ENCODE results near the gene POR. TPM values are rescaled to one million over a fixed set of nuclear protein-coding genes. Genes with fewer than 3 reads are reported as not detected.

POR gene
- polyA plus RNA-seq, 1 donor: 40.5 TPM

GRCh38 chr7:75916685-75917634 lies 2.0 kb downstream of the POR start:
- DNase-seq: no peak

DNA sequence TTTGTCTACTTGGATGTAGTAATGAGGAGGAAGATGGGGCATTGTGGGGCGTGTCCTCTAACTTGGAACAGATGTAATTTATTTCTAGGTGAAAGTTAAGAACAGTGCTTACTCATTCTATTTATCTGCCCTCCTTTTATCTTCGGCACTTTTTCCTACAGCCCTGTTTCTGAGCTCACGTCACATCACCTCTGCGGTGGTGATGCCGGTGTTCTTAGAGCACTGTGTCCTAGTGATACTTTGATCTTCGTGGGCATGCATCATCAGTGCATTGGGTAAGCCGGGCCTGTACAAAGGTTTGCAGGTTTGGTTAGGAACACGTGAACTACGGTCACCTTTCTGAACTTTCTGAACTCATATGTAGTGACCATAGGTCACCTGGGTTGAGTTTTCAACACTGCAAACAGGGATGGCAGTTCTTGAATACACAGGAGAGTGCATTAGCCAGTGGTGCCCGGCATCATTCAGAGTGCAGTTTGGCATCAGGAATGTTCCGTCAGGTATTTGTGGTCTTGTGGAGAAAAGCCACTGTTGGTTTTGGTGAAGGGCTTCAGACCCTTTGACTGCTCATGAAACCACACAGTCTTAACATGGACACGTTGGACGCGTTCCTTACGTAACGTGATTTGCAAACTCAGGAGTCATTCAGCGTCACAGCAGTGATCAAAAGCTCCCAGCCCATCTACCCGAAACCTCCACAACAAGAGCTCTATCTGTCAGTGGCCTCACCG lies 5.6 kb downstream of the POR start:
- DNase-seq: no peak

- DNase-seq: no peak
Observed at GRCh38 chr7:75921479-75921878, 6.5 kb downstream of the POR start.

DNA sequence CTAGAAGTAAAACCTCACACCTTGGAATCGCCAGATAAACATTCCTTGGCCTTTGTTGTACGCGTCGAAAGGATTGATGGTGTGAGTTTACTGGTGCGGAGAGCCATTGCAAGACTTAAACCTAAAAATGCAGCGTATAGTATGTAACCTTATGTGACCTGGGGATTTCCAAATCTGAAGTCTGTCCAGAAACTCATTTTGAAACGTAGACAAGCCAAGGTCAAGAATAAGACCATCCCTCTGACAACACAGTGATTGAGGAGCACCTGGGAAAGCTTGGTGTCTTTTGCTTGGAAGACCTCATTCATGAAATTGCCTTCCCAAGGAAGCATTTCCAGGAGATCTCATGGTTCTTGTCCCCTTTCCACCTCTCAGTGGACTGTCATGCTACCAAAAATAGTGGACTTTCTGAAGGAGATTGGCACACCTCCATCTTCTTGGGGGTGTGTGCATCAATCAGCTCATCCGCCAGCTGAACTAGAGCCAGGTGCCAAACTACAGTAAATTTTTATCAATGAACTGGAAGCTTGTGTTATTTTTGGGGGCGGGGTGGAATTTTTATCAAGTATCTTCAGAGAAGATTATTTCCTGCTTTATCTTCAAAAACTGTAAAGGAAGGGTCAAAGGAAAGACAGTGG lies 8.1 kb downstream of the POR start:
- DNase-seq: no peak

DNA sequence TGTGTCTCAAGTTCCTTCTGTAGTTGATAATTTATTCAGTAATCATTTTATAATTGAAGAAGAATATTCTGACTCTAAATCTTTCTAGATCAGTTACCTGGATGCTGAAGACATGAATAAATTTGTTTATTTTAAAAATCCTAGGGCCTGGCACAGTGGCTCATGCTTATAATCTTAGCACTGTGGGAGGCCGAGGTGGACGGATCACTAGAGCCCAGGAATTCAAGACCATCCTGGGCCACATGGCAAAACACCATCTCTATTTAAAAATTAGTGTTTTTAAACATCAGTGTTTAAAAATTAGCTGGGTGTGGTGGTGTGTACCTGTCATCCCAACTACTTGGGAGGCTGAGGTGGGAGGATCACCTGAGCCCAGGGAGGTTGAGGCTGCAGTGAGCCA lies 9.3 kb downstream of the POR start:
- no peak for DNase-seq

DNA sequence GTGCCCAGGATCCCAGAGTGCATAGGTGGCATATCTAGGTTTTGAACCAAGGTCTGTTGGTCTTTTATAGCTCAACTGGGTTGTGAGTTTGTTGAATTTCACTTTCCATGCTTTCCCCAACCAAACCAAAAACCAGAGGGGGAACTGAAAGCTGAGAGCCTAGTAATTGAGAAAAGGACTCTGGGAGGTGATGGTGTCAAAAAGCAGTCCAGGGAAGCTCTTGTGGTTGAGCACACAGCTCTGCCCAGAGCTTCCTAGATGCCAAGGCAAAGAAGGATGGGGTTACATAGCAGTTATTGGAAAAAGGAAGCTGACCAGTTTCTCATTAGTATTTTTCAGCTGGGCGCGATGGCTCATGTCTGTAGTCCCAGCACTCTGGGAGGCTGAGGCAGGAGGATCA lies 9.9 kb downstream of the POR start:
- DNase-seq: no peak

GRCh38 chr7:75925717-75926435 lies 10.9 kb downstream of the POR start:
- DNase-seq: no peak

- DNase-seq: no peak
Observed at GRCh38 chr7:75928568-75928914, 13.6 kb downstream of the POR start.

DNA sequence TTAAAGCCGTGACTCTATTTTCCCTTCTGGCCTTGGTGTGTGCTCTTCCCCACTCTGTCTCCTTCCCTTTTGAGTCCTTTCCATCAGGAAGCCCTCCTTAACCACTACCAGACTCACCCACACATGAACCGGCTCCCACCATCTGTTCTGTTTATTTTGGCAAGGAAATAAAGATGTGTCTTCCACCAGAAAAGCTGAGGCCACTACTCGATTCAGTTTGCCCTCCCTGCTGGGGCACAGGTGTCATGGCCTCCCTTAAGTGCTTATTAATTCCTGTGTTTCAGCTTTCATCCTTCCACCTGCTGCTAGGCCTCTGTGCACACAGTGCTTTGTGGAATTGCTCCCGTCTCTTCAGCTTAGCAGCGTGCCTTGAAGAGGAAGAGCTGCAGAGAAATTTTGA lies 16.7 kb downstream of the POR start:
- no peak for DNase-seq

- no peak for DNase-seq
Observed at GRCh38 chr7:75937958-75938786, 23.2 kb downstream of the POR start.

DNA sequence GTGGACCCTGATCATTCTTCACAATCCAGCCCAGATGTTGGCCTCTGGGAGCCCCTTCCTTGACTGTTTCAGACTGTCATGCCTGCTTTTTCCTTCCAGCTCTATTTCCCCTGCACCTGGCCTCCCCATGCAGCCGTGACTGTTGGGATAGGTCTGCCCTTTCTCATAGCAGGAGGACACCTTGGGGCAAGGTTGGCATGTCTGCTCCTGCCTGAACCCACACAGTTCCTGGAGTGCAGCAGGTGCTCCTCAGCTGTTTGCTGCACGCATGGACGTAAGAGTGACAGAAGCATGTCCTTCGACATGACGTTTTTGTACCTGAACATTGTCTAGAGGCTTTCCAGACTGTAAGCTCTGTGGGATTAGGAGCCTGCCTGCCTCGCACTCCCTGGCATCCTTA lies 24.0 kb downstream of the POR start:
- DNase-seq: no peak

DNA sequence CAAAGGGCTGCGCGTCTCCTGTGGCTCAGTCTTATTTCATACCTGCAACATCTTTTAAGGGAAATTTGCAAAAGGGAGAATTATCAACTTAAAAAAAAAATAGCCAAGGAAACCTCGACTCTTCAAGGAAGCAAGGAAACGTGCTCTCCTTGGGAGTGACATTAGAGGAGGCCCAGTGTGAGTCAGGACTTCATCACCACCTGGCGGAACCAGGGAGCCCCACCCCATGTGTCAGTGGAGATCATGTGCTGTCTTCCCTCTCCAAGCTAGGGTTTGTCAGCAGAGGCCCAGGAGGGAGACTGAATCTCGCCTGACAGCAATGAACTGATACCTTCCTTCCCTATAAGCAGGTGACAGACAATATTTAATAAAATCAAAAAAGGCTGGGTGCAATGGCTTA lies 28.9 kb downstream of the POR start:
- no peak for DNase-seq

DNA sequence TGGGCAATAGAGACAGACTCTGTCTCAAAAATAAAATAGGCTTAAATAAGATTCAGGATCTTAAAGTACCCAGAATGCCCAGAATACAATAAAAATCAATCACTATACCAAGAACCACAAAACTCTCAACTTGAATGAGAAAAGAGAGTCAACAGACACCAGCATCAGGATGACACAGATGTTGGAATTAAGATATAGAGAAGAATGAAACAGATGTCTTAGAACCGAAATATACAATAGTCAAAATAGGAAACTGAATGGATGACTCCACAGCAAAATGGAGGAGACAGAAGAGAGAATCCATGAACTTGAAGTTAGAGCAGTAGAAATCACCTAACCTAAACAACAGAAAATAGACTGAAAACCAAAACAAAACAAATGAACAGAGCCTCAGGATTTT lies 29.6 kb downstream of the POR start:
- no peak for DNase-seq

- no peak for DNase-seq
Observed at GRCh38 chr7:75945297-75946168, 30.6 kb downstream of the POR start.

DNA sequence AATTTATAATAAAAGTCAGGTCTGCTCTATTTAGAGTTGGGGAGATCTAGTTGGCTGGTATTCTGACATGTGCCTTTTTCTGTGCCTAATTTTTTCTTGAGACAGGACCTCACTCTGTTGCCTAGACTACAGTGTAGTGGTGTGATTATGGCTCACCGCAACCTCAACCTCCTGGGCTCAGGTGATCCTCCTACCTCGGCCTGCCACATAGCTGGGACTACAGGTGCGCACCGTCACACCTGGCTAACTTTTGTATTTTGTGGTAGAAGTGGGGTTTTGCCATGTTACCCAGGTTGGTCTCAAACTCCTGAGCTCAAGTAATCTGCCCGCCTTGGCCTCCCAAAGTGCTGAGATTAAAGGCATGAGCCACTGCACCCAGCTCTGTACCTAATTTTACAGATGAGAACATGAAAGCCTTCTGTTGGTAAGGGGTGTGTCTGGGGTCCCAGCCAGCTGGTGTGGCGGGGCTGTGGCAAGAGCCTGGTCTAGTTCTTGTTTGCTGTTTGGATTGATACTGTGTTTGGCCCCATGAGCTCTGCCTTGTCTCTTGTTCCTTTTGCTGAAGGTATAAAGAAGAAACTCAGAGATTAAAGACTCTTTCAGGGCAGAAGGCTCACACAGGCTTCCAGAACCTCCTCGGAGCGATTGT lies 31.4 kb downstream of the POR start:
- no peak for DNase-seq

- no peak for DNase-seq
Observed at GRCh38 chr7:75948179-75948578, 33.2 kb downstream of the POR start.

DNA sequence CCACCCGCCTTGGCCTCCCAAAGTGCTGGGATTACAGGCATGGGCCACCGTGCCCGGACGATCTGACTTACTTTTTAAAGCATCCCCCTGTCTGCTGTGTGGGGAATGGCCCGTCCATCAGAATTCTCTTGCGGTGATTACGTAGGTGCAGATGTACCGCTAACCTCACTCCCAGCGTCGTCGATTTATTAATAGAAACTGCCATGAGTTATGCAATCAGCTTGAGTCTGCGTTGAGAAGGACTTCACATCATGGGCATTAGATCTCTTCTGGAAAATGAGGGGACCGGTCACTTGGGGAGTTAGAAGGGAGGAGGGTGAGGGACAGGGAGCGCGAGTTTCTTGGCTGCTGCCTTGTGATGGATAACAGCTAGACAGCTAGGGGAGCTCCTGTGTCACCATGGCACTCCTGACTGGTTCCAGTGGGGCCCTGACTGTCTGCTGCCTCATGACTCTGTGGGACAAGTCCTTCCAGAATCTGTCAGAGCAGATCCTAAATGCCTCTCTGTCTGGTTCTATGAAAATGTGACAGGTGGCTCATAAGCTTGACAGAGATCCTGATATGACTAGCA lies 35.2 kb downstream of the POR start:
- no peak for DNase-seq

DNA sequence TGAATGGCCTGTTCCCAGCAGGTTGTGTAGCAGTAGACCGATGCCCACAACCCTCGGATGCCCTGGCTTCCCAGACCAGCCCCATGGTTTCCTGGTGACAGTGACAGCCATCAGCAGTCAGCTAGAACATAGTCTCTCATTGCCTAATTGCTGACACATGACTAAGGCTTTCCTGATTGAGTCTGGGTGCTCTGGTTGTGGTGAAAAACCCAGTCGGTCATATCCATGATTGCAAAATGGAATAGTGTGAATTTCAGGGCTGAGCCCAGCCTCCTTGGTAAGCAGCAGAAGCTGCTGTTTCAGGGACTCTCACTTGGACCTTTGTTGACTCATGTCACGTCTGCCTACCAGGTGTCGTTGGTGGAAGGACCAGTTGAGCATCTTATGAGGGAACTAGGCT lies 36.6 kb downstream of the POR start:
- DNase-seq: no peak

GRCh38 chr7:75953431-75953830 lies 38.5 kb downstream of the POR start:
- DNase-seq: no peak

DNA sequence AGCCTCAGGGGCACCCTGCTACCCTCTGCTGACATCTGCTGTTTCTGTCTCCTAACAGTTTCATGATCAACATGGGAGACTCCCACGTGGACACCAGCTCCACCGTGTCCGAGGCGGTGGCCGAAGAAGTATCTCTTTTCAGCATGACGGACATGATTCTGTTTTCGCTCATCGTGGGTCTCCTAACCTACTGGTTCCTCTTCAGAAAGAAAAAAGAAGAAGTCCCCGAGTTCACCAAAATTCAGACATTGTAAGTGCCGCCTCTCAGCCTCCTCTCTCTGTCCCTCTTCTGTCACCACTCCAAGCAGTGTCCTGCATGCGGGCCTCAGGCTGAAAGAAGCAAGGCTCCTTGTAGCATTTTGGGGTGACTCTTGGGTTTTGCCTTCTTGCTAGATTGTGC lies 39.0 kb downstream of the POR start:
- DNase-seq: no peak
